AG20443 (cell line): Measurements from ENCODE around the gene TRERF1.
A peak's percentile ranks its signal among the peaks of the same experiment; 100 is the strongest.

ENCODE experiments used
- DNase-seq: peaks from one replicate; pipeline ENCODE4 v3.0.0; 2012; ENCODE audit warnings: low spot score, mixed read lengths

TRERF1 gene

GRCh38 chr6:42304053-42304712 lies 147.5 kb downstream of the TRERF1 start:
- DNase-seq, result no peak

GRCh38 chr6:42302411-42302810 lies 149.3 kb downstream of the TRERF1 start:
- DNase-seq, result no peak

- no peak for DNase-seq
Measured at GRCh38 chr6:42301986-42302385, 149.7 kb downstream of the TRERF1 start.

- DNase-seq, result no peak
Measured at GRCh38 chr6:42300701-42301100, 151.0 kb downstream of the TRERF1 start.

- DNase-seq, result no peak
Measured at GRCh38 chr6:42300185-42300584, 151.5 kb downstream of the TRERF1 start.

- no peak for DNase-seq
Measured at GRCh38 chr6:42297661-42298060, 154.1 kb downstream of the TRERF1 start.

GRCh38 chr6:42296614-42297013 lies 155.1 kb downstream of the TRERF1 start:
- DNase-seq, result no peak

GRCh38 chr6:42295677-42296076 lies 156.0 kb downstream of the TRERF1 start:
- DNase-seq, result no peak

- DNase-seq, result no peak
Measured at GRCh38 chr6:42295181-42295580, 156.5 kb downstream of the TRERF1 start.

- DNase-seq, result peak; percentile 68
Measured at GRCh38 chr6:42294759-42295158, 157.0 kb downstream of the TRERF1 start.

- no peak for DNase-seq
Measured at GRCh38 chr6:42293386-42293977, 158.2 kb downstream of the TRERF1 start.

- peak; percentile 78 for DNase-seq
Measured at GRCh38 chr6:42292004-42292740, 159.6 kb downstream of the TRERF1 start.

- no peak for DNase-seq
Measured at GRCh38 chr6:42287756-42288155, 164.0 kb downstream of the TRERF1 start.

GRCh38 chr6:42281570-42281969 lies 170.2 kb downstream of the TRERF1 start:
- DNase-seq, result no peak

GRCh38 chr6:42280966-42281533 lies 170.7 kb downstream of the TRERF1 start:
- DNase-seq, result no peak

GRCh38 chr6:42279966-42280629 lies 171.6 kb downstream of the TRERF1 start:
- peak; percentile 53 for DNase-seq

- DNase-seq, result peak; percentile 88
Measured at GRCh38 chr6:42279144-42279781, 172.5 kb downstream of the TRERF1 start.

GRCh38 chr6:42278131-42278853 lies 173.4 kb downstream of the TRERF1 start:
- DNase-seq, result no peak

GRCh38 chr6:42276034-42276890 lies 175.5 kb downstream of the TRERF1 start:
- DNase-seq, result no peak

- DNase-seq, result no peak
Measured at GRCh38 chr6:42275376-42276033, 176.2 kb downstream of the TRERF1 start.
